ENCODE measurements around the gene DIAPH2.
A peak's percentile ranks its signal among the peaks of the same experiment; 100 is the strongest.

The DIAPH2 gene

GRCh38 chrX:97522307-97522706 lies 837.7 kb downstream of the DIAPH2 start:
- DNase-seq: no peak

- DNase-seq: no peak
Measured at GRCh38 chrX:97524340-97524739, 839.7 kb downstream of the DIAPH2 start.

- no peak for DNase-seq
Measured at GRCh38 chrX:97524997-97525396, 840.4 kb downstream of the DIAPH2 start.

- no peak for DNase-seq
Measured at GRCh38 chrX:97525981-97526380, 841.3 kb downstream of the DIAPH2 start.

GRCh38 chrX:97527725-97528124 lies 843.1 kb downstream of the DIAPH2 start:
- DNase-seq: no peak

GRCh38 chrX:97529536-97530200 lies 845.0 kb downstream of the DIAPH2 start:
- no peak for DNase-seq

- no peak for DNase-seq
Measured at GRCh38 chrX:97531825-97532224, 847.2 kb downstream of the DIAPH2 start.

GRCh38 chrX:97538745-97539144 lies 854.1 kb downstream of the DIAPH2 start:
- no peak for DNase-seq

GRCh38 chrX:97539970-97540519 lies 855.4 kb downstream of the DIAPH2 start:
- DNase-seq: no peak

- DNase-seq: no peak
Measured at GRCh38 chrX:97547877-97548578, 863.4 kb downstream of the DIAPH2 start.

GRCh38 chrX:97551821-97552220 lies 867.2 kb downstream of the DIAPH2 start:
- DNase-seq: no peak

- no peak for DNase-seq
Measured at GRCh38 chrX:97553833-97554232, 869.2 kb downstream of the DIAPH2 start.

- no peak for DNase-seq
Measured at GRCh38 chrX:97556359-97556758, 871.7 kb downstream of the DIAPH2 start.

- DNase-seq: peak in 1 of 2 donors; percentile 29
Measured at GRCh38 chrX:97563531-97564133, 879.0 kb downstream of the DIAPH2 start.

- DNase-seq: no peak
Measured at GRCh38 chrX:97564496-97564895, 879.9 kb downstream of the DIAPH2 start.

GRCh38 chrX:97587171-97587570 lies 902.5 kb downstream of the DIAPH2 start:
- no peak for DNase-seq

GRCh38 chrX:97594646-97595224 lies 910.1 kb downstream of the DIAPH2 start:
- no peak for DNase-seq

GRCh38 chrX:97597954-97598353 lies 913.3 kb downstream of the DIAPH2 start:
- DNase-seq: no peak

GRCh38 chrX:97602465-97603258 lies 918.0 kb downstream of the DIAPH2 start:
- no peak for DNase-seq

- DNase-seq: no peak
Measured at GRCh38 chrX:97605271-97605670, 920.6 kb downstream of the DIAPH2 start.

GRCh38 chrX:97609357-97609756 lies 924.7 kb downstream of the DIAPH2 start:
- no peak for DNase-seq

- no peak for DNase-seq
Measured at GRCh38 chrX:97609938-97610337, 925.3 kb downstream of the DIAPH2 start.

All from hippocampal formation (tissue), 2 donors.